Astrocyte of the cerebellum (primary cell): ENCODE data around the gene SEPTIN12.

Source experiments
- DNase-seq: peaks from one replicate; pipeline ENCODE4 v3.0.0-alpha.2; 2011; ENCODE audit warnings: low read depth
- H3K4me3 ChIP-seq: 2 replicates; pipeline ENCODE4 v1.5.1; 2011; ENCODE audit warnings: mild to moderate bottlenecking, low read depth, low read length, moderate library complexity
- in situ Hi-C: cut with HindIII; loops from 2 replicates; pipeline ENCODE4 v1.10.0; 2017; ENCODE audit warnings: low sequenced_read_pairs
- TF ChIP-seq, protein P1 (sequence below): IDR thresholded peaks from 2 replicates; pipeline ENCODE4 v1.5.1; 2012; ENCODE audit warnings: low read length, low read depth, moderate library complexity, mild to moderate bottlenecking; ENCODE audit errors: missing control alignments

The SEPTIN12 gene

GRCh38 chr16:4828567-4829321 lies 40.6 kb upstream of the SEPTIN12 start:
- DNase-seq, result no peak
- in situ Hi-C loops, result no loop called here
- no peak overlapping the region for H3K4me3 ChIP-seq
- TF ChIP-seq, protein P1, sequence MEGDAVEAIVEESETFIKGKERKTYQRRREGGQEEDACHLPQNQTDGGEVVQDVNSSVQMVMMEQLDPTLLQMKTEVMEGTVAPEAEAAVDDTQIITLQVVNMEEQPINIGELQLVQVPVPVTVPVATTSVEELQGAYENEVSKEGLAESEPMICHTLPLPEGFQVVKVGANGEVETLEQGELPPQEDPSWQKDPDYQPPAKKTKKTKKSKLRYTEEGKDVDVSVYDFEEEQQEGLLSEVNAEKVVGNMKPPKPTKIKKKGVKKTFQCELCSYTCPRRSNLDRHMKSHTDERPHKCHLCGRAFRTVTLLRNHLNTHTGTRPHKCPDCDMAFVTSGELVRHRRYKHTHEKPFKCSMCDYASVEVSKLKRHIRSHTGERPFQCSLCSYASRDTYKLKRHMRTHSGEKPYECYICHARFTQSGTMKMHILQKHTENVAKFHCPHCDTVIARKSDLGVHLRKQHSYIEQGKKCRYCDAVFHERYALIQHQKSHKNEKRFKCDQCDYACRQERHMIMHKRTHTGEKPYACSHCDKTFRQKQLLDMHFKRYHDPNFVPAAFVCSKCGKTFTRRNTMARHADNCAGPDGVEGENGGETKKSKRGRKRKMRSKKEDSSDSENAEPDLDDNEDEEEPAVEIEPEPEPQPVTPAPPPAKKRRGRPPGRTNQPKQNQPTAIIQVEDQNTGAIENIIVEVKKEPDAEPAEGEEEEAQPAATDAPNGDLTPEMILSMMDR, result no peak

- TF ChIP-seq, protein P1, result no peak
- DNase-seq, result no peak
- no peak overlapping the region for H3K4me3 ChIP-seq
- in situ Hi-C loops, result no loop called here
Observed at GRCh38 chr16:4826980-4827379, 38.8 kb upstream of the SEPTIN12 start.

- no peak for DNase-seq
- no peak overlapping the region for H3K4me3 ChIP-seq
- TF ChIP-seq, protein P1, result no peak
- in situ Hi-C loops, result no loop called here
Observed at GRCh38 chr16:4826526-4826925, 38.4 kb upstream of the SEPTIN12 start.

GRCh38 chr16:4825196-4825595 lies 37.1 kb upstream of the SEPTIN12 start:
- in situ Hi-C loops, result no loop called here
- TF ChIP-seq, protein P1, result no peak
- H3K4me3 ChIP-seq, result no peak overlapping the region

GRCh38 chr16:4820652-4821051 lies 32.5 kb upstream of the SEPTIN12 start:
- TF ChIP-seq, protein P1, result no peak
- DNase-seq, result no peak
- in situ Hi-C loops, result no loop called here
- no peak overlapping the region for H3K4me3 ChIP-seq

More at GRCh38 chr16:4825196-4825595, 37.1 kb upstream of the SEPTIN12 start:
- no peak for DNase-seq

- in situ Hi-C loops, result loop anchor here (5.0 kb wide), 1 partner anchor 47 kb away; the partner anchor contains the start of gene ZNF500
- TF ChIP-seq, protein P1, result no peak
- no peak overlapping the region for H3K4me3 ChIP-seq
- DNase-seq, result no peak
Observed at GRCh38 chr16:4814542-4815173, 26.5 kb upstream of the SEPTIN12 start.
